A549 (cell line): ENCODE measurements around the gene NOTCH4. TPM values are rescaled to one million over a fixed set of nuclear protein-coding genes. Genes with fewer than 3 reads are reported as not detected.
"Not testable (repeated sequence)": the region's sequence is repeated elsewhere in the genome, so short reads cannot be mapped to it uniquely, and the experiment has no call there.

Experiments used
- ATAC-seq, 2 experiments: fragments of 200-7000 bp in 1 of 2; fragments of >200 bp in 1 of 2; cut with Nextera tagmentation in 1 of 2; cut with Tn5 transposase in 1 of 2; 3 replicates each; pipeline versions ENCODE4 v1.8.0 to v1.9.1; 2018 to 2020; ENCODE audit warnings: mild to moderate bottlenecking in 1 of 2, moderate library complexity in 1 of 2
- CTCF ChIA-PET: fragments of 300-600 bp; sonication (Branson Sonifier 250); formaldehyde crosslinking; extraction: SDS; loops from one replicate; lab custom pipeline; 2021; ENCODE audit warnings: antibody characterized with exemption, inconsistent platforms; lab: Yijun Ruan, JAX
- POLR2A ChIA-PET: fragments of 350-600 bp; formaldehyde crosslinking; extraction: SDS; loops from one replicate; lab custom pipeline; 2021; ENCODE audit warnings: antibody characterized with exemption, inconsistent platforms; lab: Yijun Ruan, JAX
- DNase-seq, 2 experiments: peaks; one replicate each; pipeline versions ENCODE4 v3.0.0 to v3.0.0-alpha.2; 2011 to 2016; ENCODE audit warnings: low read depth in 1 of 2, low spot score in 1 of 2
- FAIRE-seq: peaks from 2 replicates; lab custom pipeline; 2011; peaks lifted over from hg19 to GRCh38; lab: Jason Lieb, UNC
- H3K27ac ChIP-seq, 2 experiments: fragments of >200 bp; sonication (Bioruptor Twin); formaldehyde crosslinking; 3 replicates each; pipeline ENCODE4 v1.5.1; 2016 to 2017
- H3K4me1 ChIP-seq: fragments of >200 bp; sonication (Bioruptor Twin); formaldehyde crosslinking; 3 replicates; pipeline ENCODE4 v1.6.1; 2016
- H3K4me2 ChIP-seq: fragments of >200 bp; sonication (Bioruptor Twin); formaldehyde crosslinking; 3 replicates; pipeline ENCODE4 v1.6.1; 2016
- H3K4me3 ChIP-seq: fragments of >200 bp; sonication (Bioruptor Twin); formaldehyde crosslinking; 3 replicates; pipeline ENCODE4 v1.5.1; 2016
- H3K9me3 ChIP-seq: fragments of >200 bp; sonication (Bioruptor Twin); formaldehyde crosslinking; 3 replicates; pipeline ENCODE4 v1.6.1; 2016
- ATOH8 ChIP-seq: fragments of 250-450 bp; sonication (Bioruptor Pico); IDR thresholded peaks from 2 replicates; pipeline ENCODE4 v1.5.0; 2020; ENCODE audit warnings: low read depth, mild to moderate bottlenecking, moderate library complexity
- BCL3 ChIP-seq: fragments of >200 bp; sonication (Bioruptor Twin); formaldehyde crosslinking; IDR thresholded peaks from 3 replicates; pipeline ENCODE4 v1.6.1; 2016
- BHLHE40 ChIP-seq: IDR thresholded peaks from 2 replicates; pipeline ENCODE4 v1.6.1; 2012; ENCODE audit warnings: low read depth, low read length, inconsistent platforms
- CBX8 ChIP-seq: fragments of 200-600 bp; sonication (generic); IDR thresholded peaks from 2 replicates; pipeline ENCODE4 v1.6.1; 2016
- EHF ChIP-seq: fragments of 250-450 bp; sonication (Bioruptor Pico); IDR thresholded peaks from 2 replicates; pipeline ENCODE4 v1.5.0; 2020; ENCODE audit warnings: mild to moderate bottlenecking
- EHMT2 ChIP-seq: fragments of 200-600 bp; sonication (generic); IDR thresholded peaks from 2 replicates; pipeline ENCODE4 v1.6.1; 2016; ENCODE audit warnings: antibody characterized with exemption, low read depth, mild to moderate bottlenecking, moderate library complexity
- FOSB ChIP-seq: fragments of 250-450 bp; sonication (Bioruptor Pico); IDR thresholded peaks from 2 replicates; pipeline ENCODE4 v1.5.0; 2020; ENCODE audit warnings: mild to moderate bottlenecking, moderate library complexity
- FOSL2 ChIP-seq, 2 experiments: fragments of 450-650 bp in 1 of 2; fragments of >200 bp in 1 of 2; sonication (Bioruptor Twin) in 1 of 2; formaldehyde crosslinking; IDR thresholded peaks; 2 replicates each; pipeline versions ENCODE4 v1.5.0 to v1.6.1; 2016 to 2020; ENCODE audit warnings: mild to moderate bottlenecking in 1 of 2, moderate library complexity in 1 of 2
- GATA3 ChIP-seq: IDR thresholded peaks from 2 replicates; pipeline ENCODE4 v1.6.1; 2012; ENCODE audit warnings: borderline replicate concordance
- HDAC2 ChIP-seq: fragments of 200-600 bp; sonication (generic); IDR thresholded peaks from 2 replicates; pipeline ENCODE4 v1.6.1; 2016
- HEYL ChIP-seq: fragments of 250-450 bp; sonication (Bioruptor Pico); IDR thresholded peaks from 2 replicates; pipeline ENCODE4 v1.8.0; 2021; ENCODE audit warnings: mild to moderate bottlenecking, moderate library complexity
- HOXB13 ChIP-seq: fragments of 250-450 bp; sonication (Bioruptor Pico); IDR thresholded peaks from 2 replicates; pipeline ENCODE4 v1.5.0; 2020; ENCODE audit warnings: low read depth, mild to moderate bottlenecking, moderate library complexity
- HOXB5 ChIP-seq: fragments of 250-450 bp; sonication (Bioruptor Pico); IDR thresholded peaks from 2 replicates; pipeline ENCODE4 v1.5.0; 2020; ENCODE audit warnings: mild to moderate bottlenecking, moderate library complexity
- JUN ChIP-seq, 2 experiments: fragments of >200 bp; sonication (Bioruptor Twin); formaldehyde crosslinking; IDR thresholded peaks; 2 replicates in 1 of 2; 3 replicates in 1 of 2; pipeline ENCODE4 v1.6.1; 2016 to 2017
- KDM1A ChIP-seq: fragments of 200-600 bp; sonication (generic); IDR thresholded peaks from 2 replicates; pipeline ENCODE4 v1.6.1; 2016; ENCODE audit warnings: low read depth, mild to moderate bottlenecking
- MAX ChIP-seq: IDR thresholded peaks from 2 replicates; pipeline ENCODE4 v1.6.1; 2012
- MAZ ChIP-seq: fragments of 150-350 bp; IDR thresholded peaks from 2 replicates; pipeline ENCODE4 v1.6.1; 2014; ENCODE audit warnings: antibody characterized with exemption, low read depth, low read length, borderline replicate concordance
- NPAS2 ChIP-seq: fragments of 250-450 bp; sonication (Bioruptor Pico); IDR thresholded peaks from 2 replicates; pipeline ENCODE4 v1.8.0; 2022; ENCODE audit warnings: mild to moderate bottlenecking, moderate library complexity, borderline replicate concordance
- PBX3 ChIP-seq: IDR thresholded peaks from 2 replicates; pipeline ENCODE4 v1.6.1; 2012
- PHF8 ChIP-seq: fragments of 200-600 bp; sonication (generic); IDR thresholded peaks from 2 replicates; pipeline ENCODE4 v1.6.1; 2016; ENCODE audit warnings: low read depth, mild to moderate bottlenecking, antibody characterized with exemption, moderate library complexity, borderline replicate concordance
- POLR2A ChIP-seq: IDR thresholded peaks from 2 replicates; pipeline ENCODE4 v1.6.1; 2012; ENCODE audit warnings: mild to moderate bottlenecking, low read length
- RARB ChIP-seq: fragments of 250-450 bp; sonication (Bioruptor Pico); IDR thresholded peaks from 2 replicates; pipeline ENCODE4 v1.8.0; 2021; ENCODE audit warnings: mild to moderate bottlenecking, moderate library complexity
- RNF2 ChIP-seq: fragments of 200-600 bp; sonication (generic); IDR thresholded peaks from 2 replicates; pipeline ENCODE4 v1.6.1; 2016; ENCODE audit warnings: low read depth, mild to moderate bottlenecking, antibody characterized with exemption, moderate library complexity, borderline replicate concordance
- SMC3 ChIP-seq: fragments of >200 bp; sonication (Bioruptor Twin); formaldehyde crosslinking; IDR thresholded peaks from 3 replicates; pipeline ENCODE4 v1.6.1; 2018; ENCODE audit warnings: inconsistent platforms
- ZFP36 ChIP-seq: fragments of 450-650 bp; IDR thresholded peaks from 2 replicates; pipeline ENCODE4 v1.6.1; 2014; ENCODE audit warnings: borderline replicate concordance; ENCODE audit not compliant: partially characterized antibody
- ZSCAN20 ChIP-seq: fragments of 250-450 bp; sonication (Bioruptor Pico); IDR thresholded peaks from 2 replicates; pipeline ENCODE4 v1.8.0; 2022; ENCODE audit warnings: mild to moderate bottlenecking, moderate library complexity
- WGBS: methylation state at CpG from one replicate; pipeline ENCODE4 v1.1.6; 2017; ENCODE audit errors: missing lambda C conversion rate; 5-methylcytosine and 5-hydroxymethylcytosine counted together
- polyA plus RNA-seq, 4 experiments: library from polyadenylated mRNA; depleted of rRNA in 3 of 4; stranded (reverse); fragments of >200 nt; fragmentation: RNase III in 1 of 4; extraction: RNeasy Plus Mini Kit Qiagen cat#74134 plus additional on column Dnase treatment in 1 of 4; gene quantifications; 2 replicates in 3 of 4; 3 replicates in 1 of 4; pipeline ENCODE4 v1.2.3, GENCODE V29; 2011 to 2017

NOTCH4 gene
- polyA plus RNA-seq, 2 of the 4 experiments (the other 2 are of a cell fraction): 0.32 to 0.70 TPM

GRCh38 chr6:32194825-32195651 is 28.8 kb downstream of the NOTCH4 start (continued):
- TF ChIP-seq CBX8 (no peak), HOXB13 (CRISPR knock-in tag) (no peak), ZFP36 (no peak), RNF2 (no peak), HOXB5 (CRISPR knock-in tag) (0 out of 2 replicates have a peak, but pooled peaks have one; percentile 12), POLR2A (peak; percentile 56), ATOH8 (CRISPR knock-in tag) (no peak), PBX3 (no peak), ZSCAN20 (CRISPR knock-in tag) (no peak), EHF (no peak), HDAC2 (no peak), HEYL (CRISPR knock-in tag) (no peak), SMC3 (peak; percentile 58; the same call in 2 of the 3 replicates), BHLHE40 (no peak)

GRCh38 chr6:32194388-32194787 is 29.5 kb downstream of the NOTCH4 start:
- TF ChIP-seq HDAC2 (no peak), PHF8 (no peak), NPAS2 (no peak), MAX (no peak), KDM1A (no peak), ZFP36 (no peak)
- FAIRE-seq: no peak
- 85% methylated on average over 4 of the region's 4 CpGs for WGBS
- ChIA-PET POLR2A (interaction anchor here (0.5 kb wide), 1 partner anchor 600 kb away, joined by 3 read pairs; no protein-coding TSS in a partner anchor), CTCF (interaction anchor here (0.7 to 2.2 kb wide), 3 partner anchors 12 to 76 kb away, joined by 6 to 17 read pairs (median 8); no protein-coding TSS in a partner anchor)
- Histone ChIP-seq H3K4me3 (no peak overlapping the region), H3K4me2 (peak overlapping the region; percentile 91; the same call in 2 of the 3 replicates), H3K9me3 (no peaks in the 10 kb centered on the region), H3K27ac (peak overlapping the region in 1 of 2 experiments; percentile 92; a peak in 3 of 6 replicates), H3K4me1 (peaks cover 29% of the 10 kb centered on the region)
- DNase-seq: no peak
- no peak for ATAC-seq

- H3K9me3 ChIP-seq, DNase-seq, H3K4me2 ChIP-seq, POLR2A ChIA-PET, ATAC-seq, H3K27ac ChIP-seq, FAIRE-seq, H3K4me3 ChIP-seq: not testable (repeated sequence)
- 86% methylated on average over 9 of the region's 13 CpGs for WGBS
- peaks cover 39% of the 10 kb centered on the region for H3K4me1 ChIP-seq
- CTCF ChIA-PET: interaction anchor here (1.2 to 2.3 kb wide), 2 partner anchors 68 to 75 kb away, joined by 4 to 10 read pairs; no protein-coding TSS in a partner anchor
These were observed 30.8 kb downstream of the NOTCH4 start for GRCh38 chr6:32193096-32193495.

- 77% methylated on average over 5 of the region's 5 CpGs for WGBS
- DNase-seq: no peak
- no peak for FAIRE-seq
- Histone ChIP-seq H3K27ac (peak within 1 kb of the TSS; percentile 30 to 100; a peak in 4 of 6 replicates), H3K4me3 (no peak within 1 kb of the TSS), H3K4me1 (peaks cover 39% of the 10 kb centered on the region), H3K9me3 (no peaks in the 10 kb centered on the region), H3K4me2 (peak within 1 kb of the TSS; percentile 23; the same call in 1 of the 3 replicates)
- no peak for ATAC-seq
- ChIA-PET CTCF (interaction anchor here (0.6 to 2.3 kb wide), 4 partner anchors 38 to 164 kb away, joined by 3 to 10 read pairs (median 4); no protein-coding TSS in a partner anchor), POLR2A (no interaction called here)
- TF ChIP-seq MAX: no peak
- no peak for TF ChIP-seq EHMT2
- no peak for TF ChIP-seq JUN (IDR thresholded peaks at IDR 0.05)
- no peak for TF ChIP-seq RARB (CRISPR knock-in tag)
- no peak for TF ChIP-seq MAZ
- no peak for TF ChIP-seq BCL3
- no peak for TF ChIP-seq FOSB (CRISPR knock-in tag)
- TF ChIP-seq FOSL2 (IDR thresholded peaks at IDR 0.05): no peak
- no peak for TF ChIP-seq FOSL2 (CRISPR knock-in tag; IDR thresholded peaks at IDR 0.05)
- TF ChIP-seq GATA3: no peak
- TF ChIP-seq PBX3: no peak
These were observed 31.2 kb downstream of the NOTCH4 start, which contains the start of gene GPSM3 for GRCh38 chr6:32192608-32193039. TSS of gene GPSM3 (minus strand) at chr6:32192643. CDS start at chr6:32192513, 130 bp downstream.
